Measurements from ENCODE around the gene SPECC1. TPM values are rescaled to one million over a fixed set of nuclear protein-coding genes. Genes with fewer than 3 reads are reported as not detected.

Gene SPECC1
- total RNA-seq, 1 experiment from 2014 or later: 71.7 TPM

- DNase-seq (ENCODE audit: low read depth): no peak
Observed at GRCh38 chr17:20127360-20128035, 118.3 kb downstream of the SPECC1 start.

GRCh38 chr17:20128036-20128667, 119.0 kb downstream of the SPECC1 start:
- DNase-seq (ENCODE audit: low read depth): peak; percentile 45

GRCh38 chr17:20133517-20133916, 124.4 kb downstream of the SPECC1 start:
- DNase-seq (ENCODE audit: low read depth): no peak

- DNase-seq (ENCODE audit: low read depth): no peak
Observed at GRCh38 chr17:20141198-20141972, 132.2 kb downstream of the SPECC1 start.

- DNase-seq (ENCODE audit: low read depth): no peak
Observed at GRCh38 chr17:20142268-20142667, 133.1 kb downstream of the SPECC1 start.

- DNase-seq (ENCODE audit: low read depth): no peak
Observed at GRCh38 chr17:20143740-20144139, 134.6 kb downstream of the SPECC1 start.

GRCh38 chr17:20145567-20145966, 136.4 kb downstream of the SPECC1 start:
- no peak for DNase-seq (ENCODE audit: low read depth)

GRCh38 chr17:20149251-20149650, 140.1 kb downstream of the SPECC1 start:
- no peak for DNase-seq (ENCODE audit: low read depth)

- DNase-seq (ENCODE audit: low read depth): no peak
Observed at GRCh38 chr17:20151174-20151573, 142.0 kb downstream of the SPECC1 start.

- no peak for DNase-seq (ENCODE audit: low read depth)
Observed at GRCh38 chr17:20153231-20153630, 144.1 kb downstream of the SPECC1 start.

- DNase-seq (ENCODE audit: low read depth): no peak
Observed at GRCh38 chr17:20154286-20155000, 145.3 kb downstream of the SPECC1 start.

GRCh38 chr17:20155258-20156195, 146.4 kb downstream of the SPECC1 start:
- DNase-seq (ENCODE audit: low read depth): peak; percentile 93

- peak; percentile 65 for DNase-seq (ENCODE audit: low read depth)
Observed at GRCh38 chr17:20156196-20157000, 147.2 kb downstream of the SPECC1 start.

- DNase-seq (ENCODE audit: low read depth): no peak
Observed at GRCh38 chr17:20157001-20157310, 147.8 kb downstream of the SPECC1 start.

GRCh38 chr17:20158580-20158979, 149.4 kb downstream of the SPECC1 start:
- DNase-seq (ENCODE audit: low read depth): no peak

GRCh38 chr17:20159406-20160069, 150.4 kb downstream of the SPECC1 start:
- DNase-seq (ENCODE audit: low read depth): no peak

- DNase-seq (ENCODE audit: low read depth): peak; percentile 61
Observed at GRCh38 chr17:20165516-20165915, 156.4 kb downstream of the SPECC1 start.

GRCh38 chr17:20170085-20170484, 160.9 kb downstream of the SPECC1 start:
- no peak for DNase-seq (ENCODE audit: low read depth)

GRCh38 chr17:20171741-20172365, 162.7 kb downstream of the SPECC1 start:
- DNase-seq (ENCODE audit: low read depth): peak; percentile 78

All from M059J (cell line).